Heart left ventricle (tissue), 16 donors: Measurements from ENCODE around the gene MED27. TPM values are rescaled to one million over a fixed set of nuclear protein-coding genes. Genes with fewer than 3 reads are reported as not detected.

Experiments
- ATAC-seq, 4 donors: fragments of 200-7000 bp; cut with Tn5 transposase; one replicate each; pipeline ENCODE4 v1.9.1; 2020 to 2022; ENCODE audit warnings: moderate library complexity in 4 of 4, mild to moderate bottlenecking in 3 of 4, moderate number of reproducible peaks in 1 of 4
- DNase-seq, 5 donors: peaks; one replicate each; pipeline ENCODE4 v3.0.0-alpha.2; 2020
- H3K27ac ChIP-seq, 12 donors: fragments of 200-600 bp; sonication (generic) in 4 of 12; one replicate each; pipeline versions ENCODE4 v1.5.0 to v1.8.0; 2016 to 2022; ENCODE audit warnings: mild to moderate bottlenecking in 2 of 12
- H3K27me3 ChIP-seq, 9 donors: fragments of 200-600 bp; sonication (generic) in 2 of 9; one replicate each; pipeline versions ENCODE4 v1.5.1 to v1.8.0; 2016 to 2022; ENCODE audit warnings: mild to moderate bottlenecking in 3 of 9
- H3K36me3 ChIP-seq, 9 donors: fragments of 200-600 bp; sonication (generic) in 2 of 9; one replicate each; pipeline versions ENCODE4 v1.5.0 to v1.8.0; 2018 to 2022; ENCODE audit warnings: mild to moderate bottlenecking in 2 of 9
- H3K4me1 ChIP-seq, 12 donors: fragments of 200-600 bp; sonication (generic) in 4 of 12; one replicate each; pipeline versions ENCODE4 v1.5.0 to v1.8.0; 2016 to 2022; ENCODE audit warnings: mild to moderate bottlenecking in 3 of 12
- H3K4me3 ChIP-seq, 12 donors: fragments of 200-600 bp; sonication (generic) in 4 of 12; one replicate each; pipeline versions ENCODE4 v1.5.0 to v1.8.0; 2017 to 2022; ENCODE audit warnings: mild to moderate bottlenecking in 9 of 12, moderate library complexity in 4 of 12
- H3K9me3 ChIP-seq, 12 donors: fragments of 200-600 bp; sonication (generic) in 4 of 12; one replicate each; pipeline versions ENCODE4 v1.5.0 to v1.8.0; 2016 to 2022; ENCODE audit warnings: mild to moderate bottlenecking in 1 of 12
- CTCF ChIP-seq, 12 donors: fragments of 200-600 bp; sonication (generic) in 4 of 12; IDR thresholded peaks; one replicate each; pipeline versions ENCODE4 v1.5.0 to v1.8.0; 2018 to 2022; ENCODE audit warnings: antibody characterized with exemption in 12 of 12, mild to moderate bottlenecking in 5 of 12
- POLR2A ChIP-seq, 2 donors: fragments of 450-650 bp; IDR thresholded peaks; one replicate each; pipeline ENCODE4 v1.6.1; 2017; ENCODE audit warnings: antibody characterized with exemption in 2 of 2, mild to moderate bottlenecking in 2 of 2, moderate library complexity in 2 of 2
- WGBS, 4 donors: extraction: QIAGEN DNeasy Blood & Tissue Kit in 2 of 4; methylation state at CpG; one replicate each; pipeline versions ENCODE4 v1.1.5 to v1.1.7; 2013 to 2018; 5-methylcytosine and 5-hydroxymethylcytosine counted together
- intact Hi-C, 10 donors: fragments of 100-400 bp; cut with DNase I; formaldehyde crosslinking; loops; one replicate each; pipeline versions ENCODE4 v1.11.1 to v1.14.2; 2022
- polyA plus RNA-seq, 2 donors: library from polyadenylated mRNA; stranded (reverse); fragments of 200-250 nt; gene quantifications; one replicate each; pipeline ENCODE4 v1.2.3, GENCODE V29; 2013
- total RNA-seq, 9 donors: library from RNA; depleted of rRNA in 2 of 9; stranded (reverse); fragments of >200 nt in 2 of 9; fragmentation: NEBNext Ultra II Directional in 3 of 9; extraction: Animal tissue kit (Norgen Biotek cat#: 25700) in 3 of 9; gene quantifications; one replicate each; pipeline versions ENCODE4 v1.1.0 to v1.2.4, GENCODE V29; 2016 to 2023
- donor health status: ischemic (EF 13 %, LVEDD 7.1; RV severe dilation, severe dysfunction).
- donor health status: healthy with polysubstance abuse.
- donor health status: DM: no; HTN: yes; CAD: no.
- donor health status: DM: no; HTN: no; CAD: no.
- donor health status: ischemic (EF 25% LVEDD 6.9; RV normal size, moderate dysfunction).
- donor health status: ischemic (EF 25% LVEDD 5.7; RV mildly dilated, moderate dysfunction).
- donor health status: healthy.
- donor health status: DM: yes; HTN: yes; CAD: no.
- donor health status: ischemic (EF 35%, LVEDD 5.7; RV mildly dilated, moderate dysfunction).
- donor health status: nonischemic (EF 11% LVEDD 7.7; RV severe dilation, severe dysfunction).
- donor health status: DM: yes; HTN: yes; CAD: no.
- donor health status: PGD.
- donor health status: ischemic (EF 29% LVEDD 5.4; RV normal size, mild dysfunction).
- donor health status: nonischemic (EF 23%, LVEDD 6.1; RV moderate dilation, normal function).

The MED27 gene
- total and polyA plus RNA-seq, 11 donors, result 14.3 to 23.0 (median 15.6) TPM

DNA sequence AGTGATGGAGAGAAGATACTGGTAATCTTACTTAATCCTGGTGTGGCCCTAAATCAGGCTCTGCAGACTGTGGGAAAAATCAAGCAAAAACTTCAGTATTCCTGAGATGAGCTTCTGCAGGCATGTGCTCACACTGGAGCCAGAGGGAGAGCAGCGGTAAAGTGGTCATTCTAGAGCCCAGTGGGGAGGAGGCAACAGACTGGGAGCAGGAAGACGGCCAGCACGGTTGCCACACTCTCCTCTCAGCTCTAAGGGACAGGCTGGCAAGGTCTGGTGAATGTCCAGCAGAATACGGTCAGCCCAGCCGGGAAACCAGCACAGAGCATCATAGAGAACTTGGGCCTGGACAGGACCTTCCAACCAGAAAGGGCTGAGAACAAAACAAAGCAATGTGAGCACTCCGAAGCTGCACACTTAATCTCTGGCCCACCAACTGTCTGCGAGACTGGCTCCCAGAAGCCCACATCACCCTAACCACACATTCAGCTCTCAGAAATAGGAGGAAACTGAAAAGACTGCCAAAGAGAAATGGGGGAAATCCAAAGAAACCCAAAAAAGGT, 30.3 kb downstream of the MED27 start:
- 77 to 87% (median 80%) methylated on average over 7 of the region's 7 CpGs for WGBS, 4 donors
- Histone ChIP-seq H3K4me3 (no peak overlapping the region), H3K9me3 (no peaks in the 10 kb centered on the region), H3K4me1 (peaks cover 0 to 27% (median 3%) of the 10 kb centered on the region in 12 donors), H3K27ac (peak overlapping the region in 3 of 12 donors; percentile 2 to 41 (median 37)), H3K36me3 (no peaks in the 10 kb centered on the region), H3K27me3 (no peaks in the 10 kb centered on the region)
- TF ChIP-seq POLR2A (IDR thresholded peaks at IDR 0.05), result no peak
- no peak for TF ChIP-seq CTCF (IDR thresholded peaks at IDR 0.05)
- ATAC-seq (peak; percentile 22 to 46 (median 30)), DNase-seq (peak in 1 of 5 donors; percentile 30)
- intact Hi-C loops, result no loop called here

- H3K4me1 ChIP-seq, result peaks cover 0 to 27% (median 3%) of the 10 kb centered on the region in 12 donors
- TF ChIP-seq CTCF (IDR thresholded peaks at IDR 0.05), result no peak
- no peak for TF ChIP-seq POLR2A (IDR thresholded peaks at IDR 0.05)
- WGBS, 4 donors, result 84 to 94% (median 92%) methylated on average over 3 of the region's 3 CpGs
- ATAC-seq (no peak), DNase-seq (no peak)
- H3K27me3 ChIP-seq, result no peaks in the 10 kb centered on the region
- intact Hi-C loops, result no loop called here
- no peaks in the 10 kb centered on the region for H3K36me3 ChIP-seq
- no peak overlapping the region for H3K27ac ChIP-seq
- H3K9me3 ChIP-seq, result no peaks in the 10 kb centered on the region
- no peak overlapping the region for H3K4me3 ChIP-seq
These were observed 31.5 kb downstream of the MED27 start for GRCh38 chr9:132048201-132048600.

GRCh38 chr9:132046456-132046855, 33.2 kb downstream of the MED27 start:
- H3K36me3 ChIP-seq, result no peaks in the 10 kb centered on the region
- WGBS, 4 donors, result 61 to 65% (median 64%) methylated on average over 6 of the region's 6 CpGs
- H3K4me3 ChIP-seq, result no peak overlapping the region
- H3K4me1 ChIP-seq, result peaks cover 0 to 27% (median 3%) of the 10 kb centered on the region in 12 donors
- H3K9me3 ChIP-seq, result no peaks in the 10 kb centered on the region
- H3K27me3 ChIP-seq, result no peaks in the 10 kb centered on the region
- no peak overlapping the region for H3K27ac ChIP-seq
- ATAC-seq, result no peak
- TF ChIP-seq CTCF (IDR thresholded peaks at IDR 0.05) (no peak), POLR2A (IDR thresholded peaks at IDR 0.05) (no peak)
- intact Hi-C loops, result no loop called here
- DNase-seq, result no peak

DNA sequence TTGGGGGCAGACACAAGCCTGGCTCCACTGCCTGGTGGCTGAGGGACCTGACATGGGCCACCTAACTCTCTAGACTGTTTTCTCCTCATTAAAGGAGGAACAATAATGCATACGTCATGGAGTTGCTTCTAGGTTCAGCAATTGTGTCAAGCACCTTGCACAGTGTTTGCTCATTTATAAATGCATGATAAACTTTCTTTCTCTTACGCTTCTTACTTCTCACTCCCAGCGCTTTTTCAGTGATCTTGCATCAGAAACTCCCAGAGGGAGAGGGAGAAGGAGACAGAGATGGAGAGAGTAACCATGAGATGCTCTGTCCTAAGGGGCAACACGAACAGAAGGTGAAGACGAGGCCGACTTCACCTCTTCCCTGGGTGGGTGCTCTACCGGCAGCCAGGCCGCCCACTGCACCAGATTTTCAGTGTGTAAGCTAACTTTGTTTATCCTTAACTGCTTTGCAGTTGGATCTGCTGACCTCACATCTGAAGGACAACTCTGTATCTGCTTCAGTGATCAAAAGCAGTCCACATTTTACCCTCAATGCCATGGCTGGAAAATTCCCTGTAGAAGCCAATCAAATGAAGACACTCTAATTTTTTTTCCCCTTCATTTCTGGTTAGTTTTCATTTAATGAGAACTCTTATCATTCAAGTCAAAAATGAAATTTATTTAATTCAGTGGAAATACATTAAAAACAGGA, 35.3 kb downstream of the MED27 start:
- intact Hi-C loops, result no loop called here
- 88 to 93% (median 93%) methylated on average over 8 of the region's 8 CpGs for WGBS, 4 donors
- no peak for ATAC-seq

More for the DNA sequence above, 35.3 kb downstream of the MED27 start:
- no peak overlapping the region for H3K27ac ChIP-seq
- H3K27me3 ChIP-seq, result no peaks in the 10 kb centered on the region
- no peak overlapping the region for H3K4me3 ChIP-seq
- TF ChIP-seq CTCF (IDR thresholded peaks at IDR 0.05), result no peak
- no peak for TF ChIP-seq POLR2A (IDR thresholded peaks at IDR 0.05)
- H3K4me1 ChIP-seq, result peaks cover 0 to 20% (median 3%) of the 10 kb centered on the region in 12 donors
- no peak for DNase-seq
- H3K36me3 ChIP-seq, result no peaks in the 10 kb centered on the region
- no peaks in the 10 kb centered on the region for H3K9me3 ChIP-seq
